Activated CD4-positive, alpha-beta T cell treated with anti-CD3 and anti-CD28 coated beads, Interleukin-2, Interleukin-6, amounts not matched to agents 100 ng/mL and 50 ng/mL, durations not matched to agents 16 hours and 8 hours (primary cell): ENCODE results near the gene ZNF223.

Experiments
- DNase-seq: peaks from one replicate; pipeline ENCODE4 v3.0.0-alpha.2; 2020

ZNF223 gene

DNA sequence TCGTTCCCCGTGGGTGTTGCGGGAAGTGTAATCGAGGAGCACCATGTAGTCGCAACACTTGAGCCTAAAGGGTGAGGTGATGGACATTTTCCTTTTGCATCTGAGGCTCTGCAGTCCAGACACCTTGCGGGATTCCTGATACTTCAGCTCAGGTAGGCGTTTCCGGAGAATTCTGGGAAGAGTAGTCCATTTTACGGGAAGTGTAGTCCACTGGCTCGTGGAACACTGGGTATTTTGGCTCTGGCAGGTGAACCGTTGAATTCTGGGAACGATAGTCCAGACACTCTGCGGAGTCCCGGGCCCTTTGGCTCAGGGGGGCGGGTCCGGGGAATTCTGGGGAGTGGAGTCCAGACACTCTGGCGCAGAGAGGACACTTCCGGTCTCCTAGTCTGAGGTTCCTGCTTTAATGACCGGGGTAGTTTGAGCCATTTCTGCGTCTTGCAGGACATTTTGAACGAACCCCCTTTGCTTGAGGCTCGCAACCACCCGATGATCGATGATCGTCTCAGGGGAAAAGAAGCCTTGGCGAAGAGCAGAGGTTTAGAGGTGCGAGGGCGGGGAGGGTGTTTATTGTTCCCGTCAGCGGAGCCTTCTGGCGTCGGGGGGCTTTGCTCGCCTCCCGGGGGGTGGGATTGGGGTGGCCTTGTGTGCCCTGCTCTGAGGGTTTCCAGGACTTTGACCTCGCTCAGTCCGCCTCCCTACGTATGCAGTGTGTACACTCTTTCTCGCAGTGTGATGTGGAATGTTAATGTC lies at the start of gene ZNF223:
Gene ZNF223 (plus strand): TSS at position 387 of the 753 bp plus-strand sequence. CDS start 3,141 bp downstream, outside the sequence.
- DNase-seq, result peak; percentile 12

GRCh38 chr19:44002212-44002565 lies 49.6 kb upstream of the ZNF223 start:
- DNase-seq, result no peak

DNA sequence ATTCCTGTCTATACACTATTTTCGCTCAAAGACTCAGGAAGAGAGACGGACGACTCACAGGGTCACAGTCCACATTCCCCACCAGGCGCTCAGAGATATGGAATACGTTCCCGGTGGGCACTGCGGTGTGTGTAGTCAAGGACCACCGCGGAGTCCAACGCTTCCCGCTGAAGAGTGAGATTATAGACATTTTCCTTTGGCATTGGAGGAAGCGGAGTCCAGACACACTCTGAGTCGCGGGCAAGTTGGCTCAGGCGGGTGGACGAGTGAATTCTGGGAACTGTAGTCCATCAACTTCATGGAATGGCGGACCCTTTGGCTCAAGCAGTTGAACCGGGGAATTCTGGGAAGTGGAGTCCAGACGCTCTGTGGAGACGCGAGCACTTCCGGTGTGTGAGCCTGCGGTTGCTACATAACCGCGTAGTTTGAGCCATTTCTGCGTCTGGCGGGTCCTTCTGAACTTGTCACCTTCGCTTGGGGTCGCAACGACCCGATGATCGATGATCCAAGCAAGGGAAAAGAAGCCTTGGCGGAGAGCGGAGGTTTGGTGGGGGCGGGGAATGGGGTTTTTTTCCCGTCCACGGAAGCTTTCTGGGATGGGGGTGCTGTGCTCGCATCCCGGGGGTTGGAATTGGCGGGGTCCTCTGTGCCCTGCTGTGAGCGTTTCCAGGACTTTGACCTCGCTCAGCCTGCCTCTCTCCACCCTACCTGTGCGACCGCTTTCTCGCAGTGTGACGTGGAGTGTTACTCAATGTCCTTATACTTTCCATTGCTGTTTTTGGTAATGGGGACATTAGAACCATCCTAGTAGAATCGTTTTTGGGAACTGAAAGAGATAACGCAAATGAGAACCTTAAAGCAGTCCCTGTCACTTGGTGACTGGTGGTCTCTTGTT lies 49.0 kb upstream of the ZNF223 start, which contains the start of gene ZNF230:
Gene ZNF230 (plus strand): TSS at position 392 of the 895 bp plus-strand sequence. CDS start 4,122 bp downstream, outside the sequence.
- DNase-seq, result peak; percentile 93

GRCh38 chr19:44003461-44004009 lies 48.3 kb upstream of the ZNF223 start:
- DNase-seq, result peak; percentile 2

DNA sequence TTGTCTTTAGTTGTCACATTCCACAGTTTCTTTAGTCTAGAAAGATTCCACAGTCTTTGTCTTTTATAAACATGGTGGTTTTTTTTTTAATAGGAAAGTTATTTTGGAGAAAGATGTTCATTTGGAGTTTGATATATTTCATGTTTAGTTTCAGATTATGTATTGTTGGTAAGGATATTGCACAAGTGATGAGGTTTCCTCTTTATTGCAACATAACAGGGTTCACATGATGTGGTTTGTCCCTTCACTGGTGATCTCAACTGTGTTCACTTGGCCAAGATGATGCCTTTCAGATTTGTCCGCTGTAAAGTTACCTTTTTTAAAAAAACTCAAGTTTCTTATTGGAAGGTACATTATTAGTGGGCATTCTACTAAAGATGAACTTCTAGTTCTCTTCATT lies 45.9 kb upstream of the ZNF223 start:
- DNase-seq, result no peak

DNA sequence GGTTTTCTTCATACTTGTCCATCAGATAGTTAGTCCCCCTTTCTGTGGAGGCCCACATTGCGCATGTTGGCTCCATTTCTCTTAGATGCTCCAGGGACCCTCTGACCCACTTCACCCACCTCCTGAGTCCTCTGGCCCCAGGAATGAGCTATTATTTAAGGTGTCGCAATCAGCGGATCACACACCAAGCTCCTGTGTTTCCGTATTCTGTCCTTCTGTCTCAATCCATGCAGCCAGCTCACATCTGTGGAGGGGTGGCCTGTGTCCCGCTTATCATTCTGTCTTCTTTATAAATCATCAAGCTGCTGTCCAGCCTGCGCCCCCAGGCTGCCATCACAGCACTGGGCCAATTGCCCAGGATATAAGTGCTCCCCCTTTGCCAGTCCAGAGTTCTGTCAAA lies 44.4 kb upstream of the ZNF223 start:
- no peak for DNase-seq

DNA sequence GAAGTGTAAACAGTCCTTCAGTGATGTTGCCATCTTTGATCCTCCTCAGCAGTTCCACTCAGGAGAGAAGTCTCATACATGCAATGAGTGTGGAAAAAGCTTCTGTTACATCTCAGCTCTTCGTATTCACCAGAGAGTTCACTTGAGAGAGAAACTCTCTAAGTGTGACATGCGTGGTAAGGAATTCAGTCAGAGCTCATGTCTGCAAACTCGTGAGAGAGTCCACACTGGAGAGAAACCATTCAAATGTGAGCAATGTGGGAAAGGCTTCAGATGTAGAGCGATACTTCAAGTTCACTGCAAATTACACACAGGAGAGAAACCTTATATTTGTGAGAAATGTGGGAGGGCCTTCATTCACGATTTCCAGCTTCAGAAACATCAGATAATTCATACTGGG lies 41.4 kb upstream of the ZNF223 start:
- no peak for DNase-seq

- no peak for DNase-seq
These were observed 32.3 kb upstream of the ZNF223 start for GRCh38 chr19:44019498-44019897.

GRCh38 chr19:44021221-44021620 lies 30.6 kb upstream of the ZNF223 start:
- DNase-seq, result no peak

DNA sequence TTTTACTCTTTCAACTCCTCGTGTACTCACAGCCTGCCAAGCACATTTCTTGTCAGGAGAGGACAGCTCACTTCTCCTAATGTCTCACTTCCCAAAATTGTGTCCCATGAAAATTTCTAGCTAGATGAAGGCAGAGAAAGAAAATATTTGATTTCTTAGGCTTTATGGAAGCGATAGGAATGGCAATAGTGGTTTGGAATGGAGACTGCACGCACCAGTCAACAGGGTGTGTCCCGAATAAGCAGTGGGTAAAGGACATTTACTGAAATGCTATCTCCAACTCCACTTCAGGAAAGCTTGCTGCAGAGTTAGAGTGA lies 27.0 kb upstream of the ZNF223 start:
- DNase-seq, result no peak

DNA sequence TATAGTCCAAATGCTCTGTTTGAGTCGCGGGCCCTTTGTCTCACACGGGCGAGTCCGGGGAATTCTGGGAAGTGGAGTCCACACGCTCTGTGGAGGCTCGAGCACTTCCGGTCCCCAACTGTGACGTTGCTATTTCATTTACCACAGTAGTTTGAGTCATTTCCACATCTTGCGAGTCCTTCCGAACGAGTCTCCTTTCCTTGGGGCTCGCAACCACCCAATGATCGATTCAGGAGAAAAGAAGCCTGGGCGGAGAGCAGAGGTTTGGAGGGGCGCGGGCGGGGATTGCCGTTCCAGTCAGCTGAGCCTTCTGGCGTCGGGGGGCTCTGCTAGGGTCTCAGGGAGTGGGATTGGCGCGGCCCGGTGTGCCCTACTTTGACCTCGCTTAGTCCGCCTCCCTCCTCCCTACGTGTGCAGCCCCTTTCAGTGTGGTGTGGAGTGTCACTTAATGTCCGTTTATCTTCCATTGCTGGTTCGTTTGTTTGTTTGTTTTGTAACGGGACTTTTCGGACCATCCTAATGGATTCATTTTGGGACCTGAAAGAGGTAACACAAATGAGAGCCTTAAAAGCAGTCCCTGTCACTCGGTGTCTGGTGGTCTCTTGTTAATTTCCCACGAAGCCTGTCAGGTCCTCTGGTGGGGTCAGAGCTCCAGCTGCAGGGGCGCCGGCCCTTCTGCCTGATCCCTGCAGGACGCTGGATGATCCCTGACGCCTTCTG lies 26.5 kb upstream of the ZNF223 start, which contains the start of gene ZNF222:
Gene ZNF222 (plus strand): TSS at position 163 of the 720 bp plus-strand sequence. CDS start 58 bp downstream, at position 221.
- DNase-seq, result peak; percentile 84

DNA sequence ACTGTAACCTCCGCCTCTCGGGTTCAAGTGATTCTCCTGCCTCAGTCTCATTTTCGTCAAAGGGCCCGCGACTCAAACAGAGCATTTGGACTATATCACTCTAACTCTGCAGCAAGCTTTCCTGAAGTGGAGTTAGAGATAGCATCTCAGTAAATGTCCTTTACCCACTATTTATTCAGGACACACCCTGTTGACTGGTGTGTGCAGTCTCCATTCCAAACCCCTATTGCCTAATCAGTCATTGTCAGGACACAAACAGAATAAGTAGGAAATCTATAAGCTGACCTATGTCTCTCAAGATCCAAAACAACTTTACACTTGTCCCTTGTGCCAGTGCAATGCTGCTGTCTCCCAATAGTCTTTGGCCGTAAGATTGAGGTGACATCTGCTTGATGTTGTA lies 25.2 kb upstream of the ZNF223 start:
- no peak for DNase-seq

DNA sequence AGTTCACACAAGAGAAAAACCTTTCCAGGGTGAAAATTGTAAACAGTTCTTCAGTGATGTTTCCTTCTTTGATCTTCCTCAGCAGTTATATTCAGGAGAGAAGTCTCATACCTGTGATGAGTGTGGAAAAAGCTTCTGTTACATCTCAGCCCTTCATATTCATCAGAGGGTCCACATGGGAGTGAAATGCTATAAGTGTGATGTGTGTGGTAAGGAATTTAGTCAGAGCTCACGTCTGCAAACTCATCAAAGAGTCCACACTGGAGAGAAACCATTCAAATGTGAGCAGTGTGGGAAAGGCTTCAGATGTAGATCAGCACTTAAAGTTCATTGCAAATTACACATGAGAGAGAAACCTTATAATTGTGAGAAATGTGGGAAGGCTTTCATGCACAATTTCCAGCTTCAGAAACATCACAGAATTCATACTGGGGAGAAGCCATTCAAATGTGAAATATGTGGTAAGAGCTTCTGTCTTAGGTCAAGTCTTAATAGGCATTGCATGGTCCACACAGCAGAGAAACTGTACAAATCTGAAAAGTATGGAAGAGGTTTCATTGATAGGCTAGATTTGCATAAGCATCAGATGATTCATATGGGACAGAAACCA lies 19.7 kb upstream of the ZNF223 start:
- no peak for DNase-seq

- DNase-seq, result no peak
These were observed 9.7 kb upstream of the ZNF223 start for GRCh38 chr19:44042147-44042546.

GRCh38 chr19:44050740-44051649 lies 841 bp upstream of the ZNF223 start:
- DNase-seq, result no peak

- no peak for DNase-seq
These were observed 4.0 kb downstream of the ZNF223 start for GRCh38 chr19:44055870-44056269.

DNA sequence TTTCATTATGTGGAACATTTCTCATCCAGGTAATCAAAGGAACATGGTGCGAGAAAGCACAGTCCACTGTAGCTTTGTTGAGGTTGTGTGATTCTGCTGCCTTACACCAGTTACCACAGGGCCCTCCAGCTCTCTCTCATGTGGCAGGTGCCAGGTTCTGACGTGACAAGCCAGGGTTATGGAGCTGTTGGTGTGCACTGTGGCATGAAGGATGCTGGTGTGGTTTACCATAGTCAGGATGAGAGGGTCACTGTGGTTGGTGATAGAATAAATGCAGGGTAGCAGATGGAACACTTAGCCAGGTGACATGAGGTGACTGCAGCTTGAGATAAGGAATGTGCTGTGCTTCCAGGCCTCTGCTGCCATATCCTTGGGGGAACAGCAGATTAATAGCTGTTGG lies 7.4 kb downstream of the ZNF223 start:
- no peak for DNase-seq

- no peak for DNase-seq
These were observed 9.2 kb downstream of the ZNF223 start for GRCh38 chr19:44061038-44061437.

GRCh38 chr19:44066305-44066704 lies 14.5 kb downstream of the ZNF223 start:
- DNase-seq, result no peak

GRCh38 chr19:44069415-44069814 lies 17.6 kb downstream of the ZNF223 start:
- no peak for DNase-seq

DNA sequence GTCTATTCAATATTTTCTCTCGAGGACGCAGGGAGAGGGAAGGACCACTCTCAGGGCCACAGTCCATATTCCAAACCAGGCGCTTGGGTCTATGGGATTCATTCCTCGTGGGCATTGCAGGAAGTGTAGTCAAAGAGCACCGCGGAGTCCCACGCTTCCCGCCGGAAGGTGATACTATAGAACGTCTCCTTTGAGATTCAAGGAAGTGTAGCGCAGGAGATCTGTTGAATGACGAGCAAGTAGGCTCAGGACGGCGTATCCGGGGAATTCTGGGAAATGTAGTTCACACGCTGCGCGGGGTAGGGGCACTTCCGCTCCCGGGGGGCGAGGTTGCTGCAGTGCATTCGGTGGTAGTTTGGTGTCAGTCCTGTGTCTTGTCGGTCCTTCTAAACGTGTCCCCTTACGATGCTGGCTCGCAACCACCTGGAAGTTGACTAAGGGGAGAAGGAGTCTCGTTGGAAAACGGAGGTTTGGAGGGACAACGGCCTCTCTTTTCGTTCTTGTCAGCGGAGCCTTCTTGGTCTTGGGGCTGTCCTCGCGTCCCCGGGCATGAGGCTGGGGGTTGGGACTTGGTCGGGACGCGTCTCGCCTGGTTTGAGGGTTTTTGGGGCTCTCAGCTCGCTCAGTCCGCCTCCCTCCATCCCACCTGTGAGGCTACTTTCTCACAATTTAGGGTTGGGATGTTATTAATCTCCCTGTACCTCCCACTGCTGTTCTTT lies 20.1 kb downstream of the ZNF223 start, which contains the start of gene ZNF284:
Gene ZNF284 (plus strand): TSS at position 336 of the 719 bp plus-strand sequence. CDS start 4,231 bp downstream, outside the sequence.
- peak; percentile 85 for DNase-seq
